ENCODE results near the gene DSCAM.
"Not testable (repeated sequence)": the region's sequence is repeated elsewhere in the genome, so short reads cannot be mapped to it uniquely, and the experiment has no call there.

The DSCAM gene

GRCh38 chr21:40846587-40847411 is at the start of gene DSCAM:
Gene DSCAM (minus strand): TSS chr21:40847158. CDS start chr21:40846661, 497 bp downstream.
- in situ Hi-C loops (cut with MboI; ENCODE audit: low sequenced_read_pairs) = no loop called here

GRCh38 chr21:40895697-40896096 is 48.7 kb upstream of the DSCAM start:
- in situ Hi-C loops (cut with MboI; ENCODE audit: low sequenced_read_pairs) = not testable (repeated sequence)

- in situ Hi-C loops (cut with MboI; ENCODE audit: low sequenced_read_pairs) = no loop called here
Observed at GRCh38 chr21:40886931-40887330, 40.0 kb upstream of the DSCAM start.

GRCh38 chr21:40886006-40886405 is 39.0 kb upstream of the DSCAM start:
- in situ Hi-C loops (cut with MboI; ENCODE audit: low sequenced_read_pairs) = no loop called here

- in situ Hi-C loops (cut with MboI; ENCODE audit: low sequenced_read_pairs) = no loop called here
Observed at GRCh38 chr21:40882192-40882915, 35.4 kb upstream of the DSCAM start.

- in situ Hi-C loops (cut with MboI; ENCODE audit: low sequenced_read_pairs) = no loop called here
Observed at GRCh38 chr21:40881767-40882166, 34.8 kb upstream of the DSCAM start.

- in situ Hi-C loops (cut with MboI; ENCODE audit: low sequenced_read_pairs) = no loop called here
Observed at GRCh38 chr21:40871099-40871498, 24.1 kb upstream of the DSCAM start.

- in situ Hi-C loops (cut with MboI; ENCODE audit: low sequenced_read_pairs) = no loop called here
Observed at GRCh38 chr21:40863839-40864238, 16.9 kb upstream of the DSCAM start.

- in situ Hi-C loops (cut with MboI; ENCODE audit: low sequenced_read_pairs) = no loop called here
Observed at GRCh38 chr21:40858517-40858916, 11.6 kb upstream of the DSCAM start.

- in situ Hi-C loops (cut with MboI; ENCODE audit: low sequenced_read_pairs) = no loop called here
Observed at GRCh38 chr21:40853956-40854688, 7.2 kb upstream of the DSCAM start.

GRCh38 chr21:40852563-40852962 is 5.6 kb upstream of the DSCAM start:
- in situ Hi-C loops (cut with MboI; ENCODE audit: low sequenced_read_pairs) = no loop called here

- in situ Hi-C loops (cut with MboI; ENCODE audit: low sequenced_read_pairs) = no loop called here
Observed at GRCh38 chr21:40851749-40852148, 4.8 kb upstream of the DSCAM start.

GRCh38 chr21:40850071-40850470 is 3.1 kb upstream of the DSCAM start:
- in situ Hi-C loops (cut with MboI; ENCODE audit: low sequenced_read_pairs) = no loop called here

- in situ Hi-C loops (cut with MboI; ENCODE audit: low sequenced_read_pairs) = no loop called here
Observed at GRCh38 chr21:40847951-40848350, 993 bp upstream of the DSCAM start.

- in situ Hi-C loops (cut with MboI; ENCODE audit: low sequenced_read_pairs) = no loop called here
Observed at GRCh38 chr21:40846103-40846502, 855 bp downstream of the DSCAM start.

- in situ Hi-C loops (cut with MboI; ENCODE audit: low sequenced_read_pairs) = no loop called here
Observed at GRCh38 chr21:40845441-40845995, 1.4 kb downstream of the DSCAM start.

GRCh38 chr21:40844935-40845334 is 2.0 kb downstream of the DSCAM start:
- in situ Hi-C loops (cut with MboI; ENCODE audit: low sequenced_read_pairs) = no loop called here

- in situ Hi-C loops (cut with MboI; ENCODE audit: low sequenced_read_pairs) = no loop called here
Observed at GRCh38 chr21:40842197-40842552, 4.8 kb downstream of the DSCAM start.

GRCh38 chr21:40841524-40842196 is 5.3 kb downstream of the DSCAM start:
- in situ Hi-C loops (cut with MboI; ENCODE audit: low sequenced_read_pairs) = no loop called here

GRCh38 chr21:40840401-40841125 is 6.4 kb downstream of the DSCAM start:
- in situ Hi-C loops (cut with MboI; ENCODE audit: low sequenced_read_pairs) = no loop called here
